ENCODE results near the gene SRRD. TPM values are rescaled to one million over a fixed set of nuclear protein-coding genes. Genes with fewer than 3 reads are reported as not detected.

Gene SRRD
- total and polyA plus RNA-seq, 2 experiments from 2014 or later = 29.5 to 31.2 TPM

GRCh38 chr22:26474682-26475081 is 9.0 kb upstream of the SRRD start:
- TF ChIP-seq EZH2 (IDR thresholded peaks at IDR 0.05; ENCODE audit: borderline replicate concordance) = no peak
- no peak for TF ChIP-seq EZH2phosphoT487 (IDR thresholded peaks at IDR 0.05; ENCODE audit: low read depth, severe bottlenecking, unreplicated experiment)
- no peak for TF ChIP-seq CTCF (IDR thresholded peaks at IDR 0.05; ENCODE audit: poor library complexity)
- Histone ChIP-seq H3K36me3 (replicated peaks; ENCODE audit: insufficient read depth, low read depth) (peaks cover 5% of the 10 kb centered on the region), H3K27me3 (no peaks in the 10 kb centered on the region), H3K9me2 (replicated peaks; ENCODE audit: insufficient read depth) (no peaks in the 10 kb centered on the region), H3K79me2 (peaks cover 22% of the 10 kb centered on the region), H3K27ac (no peak overlapping the region), H3K4me1 (ENCODE audit: insufficient read depth) (peaks cover 6% of the 10 kb centered on the region), H4K20me1 (ENCODE audit: insufficient read depth, poor library complexity, severe bottlenecking) (no peaks in the 10 kb centered on the region), H3K4me3 (no peak overlapping the region), H2AFZ (no peak overlapping the region), H3K9me3 (ENCODE audit: low read depth) (no peaks in the 10 kb centered on the region), H3K4me2 (no peak overlapping the region)
- no peak for DNase-seq (ENCODE audit: low spot score)

GRCh38 chr22:26476705-26477340 is 6.9 kb upstream of the SRRD start:
- H3K4me2 ChIP-seq = no peak overlapping the region
- TF ChIP-seq EZH2 (IDR thresholded peaks at IDR 0.05; ENCODE audit: borderline replicate concordance) (no peak), CTCF (IDR thresholded peaks at IDR 0.05; ENCODE audit: poor library complexity) (no peak), EZH2phosphoT487 (IDR thresholded peaks at IDR 0.05; ENCODE audit: low read depth, severe bottlenecking, unreplicated experiment) (no peak)
- peaks cover 35% of the 10 kb centered on the region for H3K79me2 ChIP-seq
- no peak overlapping the region for H2AFZ ChIP-seq
- WGBS (ENCODE audit: low lambda C conversion rate, missing lambda C conversion rate) = 73% methylated on average over 4 of the region's 4 CpGs
- H3K4me1 ChIP-seq (ENCODE audit: insufficient read depth) = peaks cover 14% of the 10 kb centered on the region
- H3K4me3 ChIP-seq = no peak overlapping the region
- H3K27ac ChIP-seq = no peak overlapping the region
- no peaks in the 10 kb centered on the region for H3K9me2 ChIP-seq (replicated peaks; ENCODE audit: insufficient read depth)
- no peaks in the 10 kb centered on the region for H4K20me1 ChIP-seq (ENCODE audit: insufficient read depth, poor library complexity, severe bottlenecking)
- H3K36me3 ChIP-seq (replicated peaks; ENCODE audit: insufficient read depth, low read depth) = peaks cover 3% of the 10 kb centered on the region
- H3K9me3 ChIP-seq (ENCODE audit: low read depth) = no peaks in the 10 kb centered on the region
- H3K27me3 ChIP-seq = no peaks in the 10 kb centered on the region
- no peak for DNase-seq (ENCODE audit: low spot score)

GRCh38 chr22:26477341-26477731 is 6.3 kb upstream of the SRRD start:
- 38% methylated on average over 4 of the region's 4 CpGs for WGBS (ENCODE audit: low lambda C conversion rate, missing lambda C conversion rate)
- H3K27ac ChIP-seq = no peak overlapping the region
- no peak for TF ChIP-seq EZH2phosphoT487 (IDR thresholded peaks at IDR 0.05; ENCODE audit: low read depth, severe bottlenecking, unreplicated experiment)
- TF ChIP-seq EZH2 (IDR thresholded peaks at IDR 0.05; ENCODE audit: borderline replicate concordance) = no peak
- no peak for TF ChIP-seq CTCF (IDR thresholded peaks at IDR 0.05; ENCODE audit: poor library complexity)
- H3K79me2 ChIP-seq = peaks cover 40% of the 10 kb centered on the region
- H3K36me3 ChIP-seq (replicated peaks; ENCODE audit: insufficient read depth, low read depth) = no peaks in the 10 kb centered on the region
- no peak for DNase-seq (ENCODE audit: low spot score)
- H4K20me1 ChIP-seq (ENCODE audit: insufficient read depth, poor library complexity, severe bottlenecking) = no peaks in the 10 kb centered on the region
- H3K4me2 ChIP-seq = no peak overlapping the region
- peaks cover 14% of the 10 kb centered on the region for H3K4me1 ChIP-seq (ENCODE audit: insufficient read depth)
- H3K9me2 ChIP-seq (replicated peaks; ENCODE audit: insufficient read depth) = no peaks in the 10 kb centered on the region
- no peaks in the 10 kb centered on the region for H3K27me3 ChIP-seq
- H2AFZ ChIP-seq = no peak overlapping the region
- no peak overlapping the region for H3K4me3 ChIP-seq
- no peaks in the 10 kb centered on the region for H3K9me3 ChIP-seq (ENCODE audit: low read depth)
